HG03139 (cell line): Measurements from ENCODE around the gene TBC1D22A.

ENCODE experiments used
- ATAC-seq: cut with Tn5 transposase; IDR thresholded peaks from one replicate; pipeline ENCODE4 v1.9.1; 2021; ENCODE audit not compliant: unreplicated experiment

TBC1D22A gene

GRCh38 chr22:46854125-46854870 is 91.8 kb downstream of the TBC1D22A start:
- ATAC-seq = no peak

GRCh38 chr22:46855681-46856080 is 93.2 kb downstream of the TBC1D22A start:
- ATAC-seq = no peak

GRCh38 chr22:46856661-46857060 is 94.2 kb downstream of the TBC1D22A start:
- no peak for ATAC-seq

GRCh38 chr22:46857142-46857884 is 94.9 kb downstream of the TBC1D22A start:
- ATAC-seq = no peak

GRCh38 chr22:46857885-46858143 is 95.4 kb downstream of the TBC1D22A start:
- ATAC-seq = no peak

GRCh38 chr22:46858181-46858771 is 95.8 kb downstream of the TBC1D22A start:
- no peak for ATAC-seq

- no peak for ATAC-seq
Observed at GRCh38 chr22:46860562-46860961, 98.1 kb downstream of the TBC1D22A start.

- ATAC-seq = no peak
Observed at GRCh38 chr22:46861468-46862367, 99.3 kb downstream of the TBC1D22A start.

GRCh38 chr22:46862418-46863324 is 100.2 kb downstream of the TBC1D22A start:
- ATAC-seq = no peak

GRCh38 chr22:46863794-46864193 is 101.3 kb downstream of the TBC1D22A start:
- no peak for ATAC-seq

GRCh38 chr22:46864314-46865051 is 102.0 kb downstream of the TBC1D22A start:
- no peak for ATAC-seq

GRCh38 chr22:46865052-46865434 is 102.6 kb downstream of the TBC1D22A start:
- ATAC-seq = no peak

GRCh38 chr22:46865642-46866041 is 103.2 kb downstream of the TBC1D22A start:
- no peak for ATAC-seq

GRCh38 chr22:46866591-46866990 is 104.1 kb downstream of the TBC1D22A start:
- ATAC-seq = no peak

GRCh38 chr22:46867106-46867505 is 104.7 kb downstream of the TBC1D22A start:
- ATAC-seq = no peak

- ATAC-seq = no peak
Observed at GRCh38 chr22:46869329-46869728, 106.9 kb downstream of the TBC1D22A start.

- ATAC-seq = no peak
Observed at GRCh38 chr22:46869831-46870441, 107.5 kb downstream of the TBC1D22A start.

GRCh38 chr22:46871826-46872225 is 109.4 kb downstream of the TBC1D22A start:
- ATAC-seq = no peak

- no peak for ATAC-seq
Observed at GRCh38 chr22:46875089-46875488, 112.6 kb downstream of the TBC1D22A start.
